GM19351 (cell line): ENCODE measurements around the gene AKT3.
A peak's percentile ranks its signal among the peaks of the same experiment; 100 is the strongest.

Experiments used
- ATAC-seq: cut with Tn5 transposase; IDR thresholded peaks from one replicate; pipeline ENCODE4 v1.9.1; 2021; ENCODE audit warnings: mild to moderate bottlenecking, moderate library complexity; ENCODE audit not compliant: unreplicated experiment

Gene AKT3

DNA sequence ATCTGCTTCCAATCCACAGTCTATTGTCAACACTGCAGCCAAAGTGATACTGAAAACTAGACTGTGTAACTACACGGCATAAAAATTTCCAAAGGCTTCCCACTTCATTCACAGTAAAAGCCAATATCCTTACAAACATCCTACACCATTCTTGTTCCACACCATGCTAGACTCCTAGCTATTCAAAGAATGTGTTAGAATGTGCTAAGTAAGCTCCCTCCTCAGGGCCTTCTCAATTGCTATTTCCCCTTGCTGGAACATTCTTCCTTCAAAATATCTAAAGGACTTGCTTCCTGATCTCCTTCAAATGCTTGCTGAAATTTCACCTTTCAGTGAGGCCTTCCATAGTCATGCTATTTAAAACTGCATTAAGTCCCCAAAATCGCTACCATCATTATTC lies 228.1 kb downstream of the AKT3 start:
- ATAC-seq = no peak

GRCh38 chr1:243620096-243620495 lies 229.9 kb downstream of the AKT3 start:
- ATAC-seq = no peak

DNA sequence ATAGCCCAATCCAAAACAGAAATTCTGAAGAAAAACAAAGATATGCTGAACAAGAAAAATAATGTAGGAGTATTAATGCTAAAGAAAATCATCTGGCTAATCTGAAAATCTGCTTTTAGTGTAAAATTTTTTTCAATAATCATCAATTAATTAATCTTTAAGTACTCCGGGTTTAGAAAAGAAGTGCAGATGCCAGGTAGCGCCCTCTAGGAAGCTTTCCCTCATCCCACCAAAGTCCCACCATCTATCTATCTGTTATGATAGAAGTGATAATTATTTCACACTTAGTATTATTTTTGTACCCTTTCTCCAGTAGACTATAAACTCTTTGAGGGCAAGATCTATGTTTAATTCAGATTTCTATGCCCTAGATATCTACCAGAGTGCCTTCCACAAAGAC lies 240.3 kb downstream of the AKT3 start:
- ATAC-seq = no peak

DNA sequence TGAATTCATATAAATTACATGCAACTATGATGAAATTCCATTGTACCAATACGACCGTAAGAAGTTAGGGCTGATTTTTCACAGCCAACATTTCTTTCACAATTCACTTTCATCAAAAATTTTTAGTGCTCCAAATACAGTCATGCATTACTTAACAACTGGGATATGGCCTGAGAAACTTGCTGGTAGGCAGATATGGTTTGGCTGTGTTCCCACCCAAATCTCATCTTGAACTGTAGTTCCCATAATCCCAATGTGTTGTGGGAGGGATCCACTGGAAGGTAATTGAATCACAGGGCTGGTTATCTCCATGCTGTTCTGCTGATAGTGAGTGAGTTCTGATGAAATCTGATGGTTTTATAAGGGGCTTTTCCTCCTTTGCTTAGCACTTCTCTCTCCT lies 244.4 kb downstream of the AKT3 start:
- ATAC-seq = no peak

- no peak for ATAC-seq
Observed at GRCh38 chr1:243601720-243602119, 248.3 kb downstream of the AKT3 start.

DNA sequence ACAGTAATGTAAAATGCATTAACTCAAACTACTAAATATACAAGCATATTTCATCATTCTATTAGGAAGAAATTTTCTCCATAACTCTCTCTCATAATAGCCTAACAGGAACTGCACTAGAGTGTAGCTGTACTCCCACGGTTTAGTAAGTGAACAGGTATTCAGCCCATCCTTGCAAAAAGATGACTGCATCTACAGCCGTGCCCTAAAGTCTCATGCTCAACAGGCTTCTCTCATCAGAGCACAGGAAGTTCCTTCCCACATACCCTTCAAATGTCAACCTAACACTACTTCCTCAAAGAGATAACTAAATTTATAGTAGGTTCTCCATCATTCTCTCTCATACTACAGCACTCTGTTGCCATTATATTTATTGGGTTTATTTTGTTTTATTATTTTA lies 251.6 kb downstream of the AKT3 start:
- peak; percentile 45 for ATAC-seq

GRCh38 chr1:243597383-243597782 lies 252.7 kb downstream of the AKT3 start:
- no peak for ATAC-seq

DNA sequence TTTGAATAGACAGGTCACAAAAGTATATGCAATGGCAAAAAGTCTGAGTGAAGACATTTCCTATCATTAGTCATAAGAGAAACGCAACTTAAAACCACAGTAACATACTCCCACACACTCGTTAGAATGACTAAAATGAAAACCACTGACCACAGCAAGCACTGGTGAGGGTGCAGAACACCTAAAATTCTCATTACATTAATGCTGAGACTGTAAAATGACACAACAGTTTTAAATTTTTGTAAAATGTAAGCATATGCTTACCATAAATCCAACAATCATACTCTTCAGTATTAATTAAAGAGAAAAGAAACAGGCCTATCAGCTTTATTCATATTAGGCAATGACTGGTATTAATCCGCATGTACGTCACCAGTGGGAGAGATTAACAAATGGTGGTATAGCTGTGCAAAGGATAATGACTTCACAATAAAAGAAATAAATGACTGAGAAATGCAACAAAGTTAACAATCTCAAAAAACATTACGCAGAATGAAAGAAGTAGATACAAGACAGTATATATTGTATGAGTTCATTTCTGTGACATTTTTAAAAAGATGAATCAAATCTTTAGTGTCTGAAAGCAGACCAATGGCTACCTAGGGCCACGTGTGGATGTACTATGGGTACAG lies 253.5 kb downstream of the AKT3 start:
- ATAC-seq = peak; percentile 92

DNA sequence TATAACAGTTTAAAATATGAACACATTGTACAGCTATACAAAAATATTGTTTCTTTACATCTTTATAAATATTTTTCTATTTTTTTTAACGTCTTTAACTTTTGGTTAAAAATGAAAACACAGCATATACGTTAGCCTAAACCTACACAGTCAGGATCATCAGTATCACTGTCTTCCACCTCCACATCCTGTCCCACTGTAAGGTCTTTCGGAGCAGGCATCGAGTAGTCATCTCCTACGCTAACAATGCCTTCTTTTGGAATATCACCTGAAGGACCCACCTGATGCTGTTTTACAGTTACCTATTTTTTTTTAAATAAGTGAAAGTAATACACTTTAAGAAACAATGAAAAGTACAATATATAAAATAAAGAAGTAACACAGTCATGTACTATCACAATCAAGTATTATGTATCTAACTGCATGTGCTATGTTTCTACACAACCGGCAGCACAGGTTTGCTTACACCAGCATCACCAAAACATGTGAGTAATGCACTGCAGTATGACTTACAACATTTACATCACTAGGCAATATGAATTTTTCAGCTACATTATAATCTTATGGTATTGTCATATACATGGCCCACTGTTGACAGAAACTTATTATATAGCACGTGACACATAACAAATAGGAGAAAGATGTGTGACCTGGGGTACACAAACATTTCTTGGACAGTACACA lies 254.4 kb downstream of the AKT3 start:
- ATAC-seq = no peak

DNA sequence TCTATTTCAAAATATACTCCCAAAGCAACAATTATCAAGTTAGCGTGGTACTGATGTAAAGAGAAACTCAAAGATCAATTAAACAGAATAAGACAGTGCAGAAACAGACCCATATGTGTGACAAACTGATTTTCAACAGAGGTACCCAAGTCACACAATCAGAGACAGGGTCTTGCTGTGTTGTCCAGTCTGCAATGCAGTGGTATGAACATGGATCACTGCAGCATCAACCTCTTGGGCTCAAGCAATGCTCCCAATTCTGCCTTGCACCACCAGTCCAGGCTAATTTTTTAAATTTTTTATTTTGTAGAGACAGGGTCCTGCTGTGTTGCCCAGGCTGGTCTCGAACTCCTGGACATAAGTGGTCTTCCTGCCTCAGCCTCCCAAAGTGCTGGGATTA lies 255.6 kb downstream of the AKT3 start:
- ATAC-seq = no peak

GRCh38 chr1:243589286-243589685 lies 260.8 kb downstream of the AKT3 start:
- peak; percentile 75 for ATAC-seq

GRCh38 chr1:243587823-243588560 lies 262.1 kb downstream of the AKT3 start:
- ATAC-seq = peak; percentile 88

GRCh38 chr1:243587285-243587684 lies 262.8 kb downstream of the AKT3 start:
- no peak for ATAC-seq

GRCh38 chr1:243585982-243586381 lies 264.1 kb downstream of the AKT3 start:
- no peak for ATAC-seq

GRCh38 chr1:243582326-243582725 lies 267.7 kb downstream of the AKT3 start:
- no peak for ATAC-seq

GRCh38 chr1:243580984-243581383 lies 269.1 kb downstream of the AKT3 start:
- no peak for ATAC-seq

GRCh38 chr1:243580072-243580471 lies 270.0 kb downstream of the AKT3 start:
- no peak for ATAC-seq

DNA sequence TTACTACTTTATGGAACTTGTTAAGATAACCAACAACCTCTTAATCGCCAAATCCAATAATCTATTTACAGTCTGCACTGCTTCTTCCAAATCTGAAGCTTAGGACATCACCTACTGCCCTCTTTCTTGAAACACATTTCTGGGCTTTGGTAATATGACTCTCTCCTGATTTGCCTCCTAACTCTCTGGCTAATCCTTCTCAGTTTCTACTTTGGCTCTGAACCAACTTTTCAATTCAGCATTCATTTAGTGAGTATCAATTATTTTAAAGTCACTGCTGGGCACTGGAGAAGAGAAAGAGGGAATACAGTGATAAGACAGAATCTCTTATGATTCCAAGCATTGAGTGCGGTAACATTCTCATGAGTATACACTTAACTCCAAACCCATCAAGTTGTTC lies 275.0 kb downstream of the AKT3 start:
- no peak for ATAC-seq

DNA sequence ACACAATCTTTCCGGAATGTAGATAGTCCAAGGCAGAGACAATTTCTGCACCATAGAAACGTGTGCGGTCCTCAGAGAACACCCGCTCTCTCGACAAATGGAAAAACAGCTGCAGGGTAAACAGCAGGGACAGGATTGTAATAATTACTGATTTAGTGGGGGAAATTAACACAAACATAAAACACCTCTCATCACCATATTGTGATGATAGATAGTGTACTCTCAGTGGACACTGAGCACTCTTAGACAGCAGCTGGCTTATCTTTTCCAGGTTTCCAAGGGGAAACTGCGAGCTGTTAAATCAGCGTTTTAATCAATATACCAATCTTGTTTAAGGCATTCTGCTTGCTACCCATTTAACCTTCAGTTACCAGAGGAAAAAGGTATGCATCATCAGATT lies 277.1 kb downstream of the AKT3 start:
- no peak for ATAC-seq

- no peak for ATAC-seq
Observed at GRCh38 chr1:243568793-243569192, 281.2 kb downstream of the AKT3 start.

DNA sequence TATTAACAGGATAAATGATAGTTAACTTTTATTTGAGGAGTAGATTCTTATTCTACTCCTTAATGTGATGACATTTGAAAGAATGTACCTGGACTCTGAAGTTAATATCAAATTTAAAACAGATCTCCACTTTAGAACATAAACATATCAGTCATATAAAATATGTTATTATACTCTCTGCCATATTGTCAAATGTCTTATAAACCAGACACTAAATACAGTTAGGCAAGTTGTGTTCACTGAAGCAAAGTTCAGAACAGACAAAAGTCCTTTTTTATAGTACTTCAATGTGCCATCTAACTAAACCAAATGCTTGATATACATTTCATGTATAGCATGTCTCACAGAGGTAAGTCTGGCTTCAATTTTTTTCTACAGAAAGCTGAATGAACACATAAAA lies 285.2 kb downstream of the AKT3 start:
- ATAC-seq = no peak

DNA sequence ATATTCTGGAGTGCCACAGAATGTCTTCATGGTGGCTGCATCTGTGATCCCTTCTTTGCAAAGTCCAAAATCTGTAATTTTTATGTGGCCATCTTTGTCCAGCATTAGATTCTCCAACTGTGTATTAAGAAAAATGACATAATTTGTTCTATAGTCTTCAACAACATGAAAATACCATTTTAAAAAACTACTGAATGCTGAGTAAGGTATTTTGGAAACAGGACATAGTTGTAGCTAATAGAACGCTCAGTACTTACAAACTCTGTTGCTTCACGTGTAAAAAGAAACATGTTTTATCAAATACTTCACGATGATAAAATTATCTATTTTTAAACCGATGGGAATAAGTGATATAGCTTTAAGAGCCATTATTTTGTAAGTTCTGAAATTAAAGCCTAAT lies 286.3 kb downstream of the AKT3 start:
- ATAC-seq = no peak
